ENCODE measurements around the gene SESTD1.

DNA sequence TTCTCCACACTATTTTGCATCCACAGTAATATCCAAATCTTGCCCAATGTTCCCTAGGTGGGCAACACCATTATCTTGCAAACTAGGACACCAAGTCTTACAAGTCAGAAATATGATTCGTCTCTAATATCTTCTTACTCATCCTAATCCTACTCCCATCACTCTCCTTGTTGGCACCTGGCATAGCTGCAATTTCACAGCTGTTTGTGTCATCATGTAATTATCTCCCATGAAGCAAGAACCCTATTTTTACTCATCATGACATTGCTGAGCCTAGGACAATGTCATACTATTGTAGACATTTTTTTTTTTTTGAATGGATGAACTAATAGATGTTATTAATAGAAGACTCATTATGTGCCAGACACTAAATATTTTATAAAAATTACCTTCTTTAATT, 123.4 kb downstream of the SESTD1 start:
- TF ChIP-seq, protein P1, sequence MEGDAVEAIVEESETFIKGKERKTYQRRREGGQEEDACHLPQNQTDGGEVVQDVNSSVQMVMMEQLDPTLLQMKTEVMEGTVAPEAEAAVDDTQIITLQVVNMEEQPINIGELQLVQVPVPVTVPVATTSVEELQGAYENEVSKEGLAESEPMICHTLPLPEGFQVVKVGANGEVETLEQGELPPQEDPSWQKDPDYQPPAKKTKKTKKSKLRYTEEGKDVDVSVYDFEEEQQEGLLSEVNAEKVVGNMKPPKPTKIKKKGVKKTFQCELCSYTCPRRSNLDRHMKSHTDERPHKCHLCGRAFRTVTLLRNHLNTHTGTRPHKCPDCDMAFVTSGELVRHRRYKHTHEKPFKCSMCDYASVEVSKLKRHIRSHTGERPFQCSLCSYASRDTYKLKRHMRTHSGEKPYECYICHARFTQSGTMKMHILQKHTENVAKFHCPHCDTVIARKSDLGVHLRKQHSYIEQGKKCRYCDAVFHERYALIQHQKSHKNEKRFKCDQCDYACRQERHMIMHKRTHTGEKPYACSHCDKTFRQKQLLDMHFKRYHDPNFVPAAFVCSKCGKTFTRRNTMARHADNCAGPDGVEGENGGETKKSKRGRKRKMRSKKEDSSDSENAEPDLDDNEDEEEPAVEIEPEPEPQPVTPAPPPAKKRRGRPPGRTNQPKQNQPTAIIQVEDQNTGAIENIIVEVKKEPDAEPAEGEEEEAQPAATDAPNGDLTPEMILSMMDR (conservative IDR thresholded peaks at IDR 0.05): no peak
- no peak for TF ChIP-seq EZH2 (IDR thresholded peaks at IDR 0.05; ENCODE audit: low read depth)
